ENCODE results near the gene TCHHL1. TPM values are rescaled to one million over a fixed set of nuclear protein-coding genes. Genes with fewer than 3 reads are reported as not detected.

Gene TCHHL1
- total RNA-seq, 1 donor from 2014 or later, result not detected

Other genes with a start within 250 kb of the TCHHL1 start
- 0.39 and 0.40 TPM in 2 replicates for gene C2CD4D, start 249.2 kb downstream of the TCHHL1 start, total RNA-seq
- gene THEM5, start 235.4 kb downstream of the TCHHL1 start, total RNA-seq, result not detected in 2 replicates
- gene THEM4, start 179.6 kb downstream of the TCHHL1 start, total RNA-seq, result 21.6 and 23.8 TPM in 2 replicates
- gene S100A10, start 95.2 kb downstream of the TCHHL1 start, total RNA-seq, result 44.8 and 65.6 TPM in 2 replicates
- 41.6 and 44.7 TPM in 2 replicates for gene S100A11, start 52.1 kb downstream of the TCHHL1 start, total RNA-seq
- gene TCHH, start 26.4 kb upstream of the TCHHL1 start, total RNA-seq, result not detected in 2 replicates
- gene RPTN, start 70.2 kb upstream of the TCHHL1 start, total RNA-seq, result not detected in 2 replicates
- gene HRNR, start 135.1 kb upstream of the TCHHL1 start, total RNA-seq, result not detected in 2 replicates
- gene FLG, start 236.2 kb upstream of the TCHHL1 start, total RNA-seq, result not detected in 2 replicates